Osteocyte (in vitro differentiated cells): ENCODE data around the gene TFE3. TPM values are rescaled to one million over a fixed set of nuclear protein-coding genes. Genes with fewer than 3 reads are reported as not detected.
A peak's percentile ranks its signal among the peaks of the same experiment; 100 is the strongest.

Experiments
- DNase-seq: peaks from one replicate; pipeline ENCODE4 v3.0.0; 2021; ENCODE audit warnings: mixed read lengths; ENCODE audit not compliant: unreplicated experiment; ENCODE audit errors: extremely low spot score
- H3K27ac Mint-ChIP-seq: one replicate; pipeline ENCODE4 v1.8.0; 2021; ENCODE audit warnings: mild to moderate bottlenecking, mixed read lengths; ENCODE audit not compliant: unreplicated experiment
- H3K27me3 Mint-ChIP-seq: one replicate; pipeline ENCODE4 v1.8.0; 2021; ENCODE audit warnings: mixed read lengths; ENCODE audit not compliant: unreplicated experiment
- H3K36me3 Mint-ChIP-seq: one replicate; pipeline ENCODE4 v1.8.0; 2021; ENCODE audit warnings: mixed read lengths; ENCODE audit not compliant: unreplicated experiment
- H3K4me1 Mint-ChIP-seq: one replicate; pipeline ENCODE4 v1.8.0; 2021; ENCODE audit warnings: mixed read lengths; ENCODE audit not compliant: unreplicated experiment
- H3K4me3 Mint-ChIP-seq: one replicate; pipeline ENCODE4 v1.8.0; 2021; ENCODE audit warnings: mild to moderate bottlenecking, moderate library complexity, mixed read lengths; ENCODE audit not compliant: unreplicated experiment
- H3K9me3 Mint-ChIP-seq: one replicate; pipeline ENCODE4 v1.8.0; 2021; ENCODE audit warnings: mixed read lengths; ENCODE audit not compliant: unreplicated experiment
- CTCF ChIP-seq: fragments of 200-600 bp; sonication (generic); IDR thresholded peaks from 2 replicates; pipeline ENCODE4 v1.5.0; 2021; ENCODE audit warnings: antibody characterized with exemption, mild to moderate bottlenecking, moderate library complexity
- total RNA-seq: library from RNA; stranded (reverse); gene quantifications from 2 replicates; pipeline ENCODE4 v1.2.1, GENCODE V29; 2021

TFE3 gene
- total RNA-seq, 1 donor from 2014 or later, result 51.8 TPM

- Mint-ChIP-seq H3K27ac (peak overlapping the region; percentile 98), H3K9me3 (no peaks in the 10 kb centered on the region), H3K27me3 (no peaks in the 10 kb centered on the region), H3K4me3 (peak overlapping the region; percentile 91), H3K4me1 (peaks cover 33% of the 10 kb centered on the region), H3K36me3 (peaks cover 22% of the 10 kb centered on the region)
- no peak for TF ChIP-seq CTCF
- DNase-seq, result no peak
These were observed 1.2 kb downstream of the TFE3 start for GRCh38 chrX:49041744-49042580.

- no peak for DNase-seq
- H3K4me3 Mint-ChIP-seq, result peak overlapping the region; percentile 91
These were observed 2.7 kb downstream of the TFE3 start for GRCh38 chrX:49040376-49040955.

GRCh38 chrX:49039598-49040375 is 3.4 kb downstream of the TFE3 start:
- H3K27me3 Mint-ChIP-seq, result no peaks in the 10 kb centered on the region
- H3K9me3 Mint-ChIP-seq, result no peaks in the 10 kb centered on the region
- peak; percentile 88 for DNase-seq
- peak overlapping the region; percentile 91 for H3K4me3 Mint-ChIP-seq
- no peak for TF ChIP-seq CTCF
- H3K27ac Mint-ChIP-seq, result peak overlapping the region; percentile 98
- peaks cover 33% of the 10 kb centered on the region for H3K4me1 Mint-ChIP-seq
- peaks cover 22% of the 10 kb centered on the region for H3K36me3 Mint-ChIP-seq

More at GRCh38 chrX:49040376-49040955, 2.7 kb downstream of the TFE3 start:
- Mint-ChIP-seq H3K27me3 (no peaks in the 10 kb centered on the region), H3K9me3 (no peaks in the 10 kb centered on the region), H3K27ac (peak overlapping the region; percentile 98), H3K36me3 (peaks cover 22% of the 10 kb centered on the region), H3K4me1 (peaks cover 33% of the 10 kb centered on the region)
- TF ChIP-seq CTCF, result no peak

GRCh38 chrX:49037883-49038475 is 5.2 kb downstream of the TFE3 start:
- peaks cover 31% of the 10 kb centered on the region for H3K4me1 Mint-ChIP-seq
- peaks cover 34% of the 10 kb centered on the region for H3K36me3 Mint-ChIP-seq
- TF ChIP-seq CTCF, result no peak
- H3K9me3 Mint-ChIP-seq, result no peaks in the 10 kb centered on the region
- no peaks in the 10 kb centered on the region for H3K27me3 Mint-ChIP-seq
- DNase-seq, result no peak
- H3K4me3 Mint-ChIP-seq, result no peak overlapping the region
- H3K27ac Mint-ChIP-seq, result peak overlapping the region; percentile 69
